HG03520 (cell line): ENCODE measurements around the gene ZNF576.
"Not testable (repeated sequence)": the region's sequence is repeated elsewhere in the genome, so short reads cannot be mapped to it uniquely, and the experiment has no call there.

Experiments
- ATAC-seq: cut with Tn5 transposase; IDR thresholded peaks from one replicate; pipeline ENCODE4 v1.9.1; 2021; ENCODE audit warnings: mild to moderate bottlenecking, moderate library complexity; ENCODE audit not compliant: unreplicated experiment

ZNF576 gene

GRCh38 chr19:43575156-43575950 is 21.0 kb upstream of the ZNF576 start, which contains the start of the genes PINLYP and XRCC1:
Gene PINLYP, plus strand, starts transcription at chr19:43575801. Its CDS starts 1,391 bp downstream, at chr19:43577192.
Gene XRCC1, minus strand, starts transcription at chr19:43575527. Its CDS starts 69 bp downstream, at chr19:43575458.
- peak; percentile 94 for ATAC-seq

- ATAC-seq: no peak
These were observed 20.2 kb upstream of the ZNF576 start for GRCh38 chr19:43575955-43576878.

- no peak for ATAC-seq
These were observed 17.6 kb upstream of the ZNF576 start for GRCh38 chr19:43578787-43579186.

- ATAC-seq: no peak
These were observed 14.9 kb upstream of the ZNF576 start for GRCh38 chr19:43581467-43581866.

GRCh38 chr19:43582495-43582894 is 13.9 kb upstream of the ZNF576 start:
- no peak for ATAC-seq

- ATAC-seq: no peak
These were observed 11.9 kb upstream of the ZNF576 start for GRCh38 chr19:43584484-43584883.

GRCh38 chr19:43586346-43586745 is 10.0 kb upstream of the ZNF576 start:
- ATAC-seq: no peak

GRCh38 chr19:43587029-43587428 is 9.4 kb upstream of the ZNF576 start:
- not testable (repeated sequence) for ATAC-seq

- no peak for ATAC-seq
These were observed 7.1 kb upstream of the ZNF576 start for GRCh38 chr19:43589277-43589676.

GRCh38 chr19:43589678-43590077 is 6.7 kb upstream of the ZNF576 start:
- ATAC-seq: no peak

- no peak for ATAC-seq
These were observed 4.3 kb upstream of the ZNF576 start for GRCh38 chr19:43591904-43592772.

- no peak for ATAC-seq
These were observed 3.5 kb upstream of the ZNF576 start for GRCh38 chr19:43592800-43593350.

GRCh38 chr19:43594081-43594697 is 2.2 kb upstream of the ZNF576 start:
- no peak for ATAC-seq

- no peak for ATAC-seq
These were observed 1.4 kb upstream of the ZNF576 start for GRCh38 chr19:43594710-43595604.

- ATAC-seq: peak; percentile 8
These were observed 793 bp upstream of the ZNF576 start for GRCh38 chr19:43595605-43595998.

GRCh38 chr19:43596842-43597461 is 557 bp downstream of the ZNF576 start:
- no peak for ATAC-seq

- no peak for ATAC-seq
These were observed 1.5 kb downstream of the ZNF576 start for GRCh38 chr19:43597876-43598275.

GRCh38 chr19:43598445-43599240 is 2.2 kb downstream of the ZNF576 start:
- ATAC-seq: no peak
